T47D (cell line): Measurements from ENCODE around the gene JAGN1.
"Not testable (repeated sequence)": the region's sequence is repeated elsewhere in the genome, so short reads cannot be mapped to it uniquely, and the experiment has no call there.

Experiments
- DNase-seq, 2 experiments: peaks; one replicate each; pipeline versions ENCODE4 v3.0.0 to v3.0.0-alpha.2; 2011 to 2012; ENCODE audit warnings: low read depth in 1 of 2, low spot score in 1 of 2
- JUND ChIP-seq: IDR thresholded peaks from 2 replicates; pipeline ENCODE4 v1.6.1; 2012; ENCODE audit warnings: low read depth
- in situ Hi-C: cut with HindIII; loops from 2 replicates; pipeline ENCODE4 v1.10.0; 2016; ENCODE audit warnings: low sequenced_read_pairs, low pct_unique_long_range_greater_than_20kb

The JAGN1 gene

DNA sequence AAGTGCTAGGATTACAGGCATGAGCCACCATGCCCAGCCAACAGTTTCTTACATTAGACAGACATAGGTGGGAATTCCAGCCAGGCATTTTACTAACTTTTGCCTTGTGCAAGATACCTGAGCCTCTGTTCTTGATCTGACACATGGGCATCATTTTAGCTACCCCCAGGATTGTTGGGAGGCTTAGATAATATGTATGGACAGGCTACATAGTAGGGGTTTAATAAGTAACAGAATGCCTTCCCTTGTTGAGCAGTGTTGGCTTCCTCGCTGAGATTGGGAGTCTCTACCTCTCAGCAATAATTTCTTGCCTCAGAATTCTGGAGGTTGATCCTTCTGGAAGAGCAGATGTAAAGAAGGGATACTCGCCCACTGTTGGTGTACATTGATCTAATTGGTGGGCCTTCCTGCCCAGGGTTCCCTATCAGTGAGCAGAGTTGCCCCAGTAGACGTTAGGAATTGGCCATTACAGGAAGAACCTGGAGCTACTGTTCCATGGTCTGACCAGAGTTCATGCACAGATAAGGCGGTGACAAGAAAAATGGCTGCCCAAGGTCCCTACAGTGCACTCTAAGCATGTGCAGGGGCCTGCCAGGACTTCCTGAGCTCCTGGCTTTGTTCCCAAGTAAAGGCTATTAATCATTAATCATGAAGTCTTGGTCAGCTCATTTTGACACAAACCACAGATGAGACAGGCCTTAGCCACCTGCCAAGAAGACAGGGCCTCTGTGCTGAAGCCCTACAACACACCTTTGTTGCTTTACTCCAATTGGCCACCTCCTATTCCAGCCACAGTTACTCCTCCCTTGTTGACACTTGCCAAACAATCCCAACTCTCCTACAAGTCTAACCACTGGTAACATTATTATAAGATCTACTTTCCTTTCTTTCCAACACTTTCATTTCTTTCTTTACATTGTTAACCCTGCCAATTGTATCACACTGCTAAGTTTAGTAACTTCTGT lies 7.3 kb downstream of the JAGN1 start:
- DNase-seq = peak in 1 of 2 experiments; percentile 87
- TF ChIP-seq JUND = no peak
- in situ Hi-C loops = no loop called here

DNA sequence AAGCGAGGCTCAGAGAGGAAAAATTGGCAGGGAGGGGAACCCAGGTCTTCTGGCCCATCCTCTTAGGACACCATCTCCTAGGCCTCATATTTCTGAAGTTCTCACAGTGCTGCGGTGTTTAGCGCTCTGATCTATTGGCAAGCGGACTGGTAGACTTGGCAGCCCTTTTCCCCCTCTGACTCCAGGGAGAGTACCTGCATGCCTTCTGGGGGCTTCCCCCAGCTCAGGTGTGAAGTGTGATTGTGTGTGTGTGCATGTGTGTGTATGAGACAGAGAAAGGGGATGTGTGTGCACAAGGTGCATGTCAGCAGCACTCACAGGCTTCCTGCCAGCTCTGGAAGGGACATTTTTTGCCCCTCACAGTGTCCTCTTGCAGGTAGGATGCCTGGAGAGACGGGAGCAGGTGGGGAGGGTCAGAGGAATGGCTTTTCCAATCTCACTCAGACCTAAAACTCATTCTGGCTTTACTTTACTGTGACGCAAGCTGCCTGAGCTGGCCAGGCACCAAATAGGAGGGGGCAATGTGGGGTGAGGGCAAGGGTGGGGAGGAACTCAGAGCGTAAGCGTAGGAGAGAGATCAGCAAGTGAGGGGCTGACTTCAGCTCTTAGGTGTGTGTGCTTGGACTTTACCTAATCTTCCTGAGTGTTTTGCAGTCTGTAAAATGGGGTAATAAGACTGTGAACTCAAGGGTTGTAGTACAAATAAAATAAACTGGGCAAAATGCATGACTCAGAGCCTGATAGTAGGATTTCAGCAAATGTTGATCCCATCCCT lies 8.2 kb downstream of the JAGN1 start:
- TF ChIP-seq JUND = no peak
- in situ Hi-C loops = no loop called here
- DNase-seq = no peak

DNA sequence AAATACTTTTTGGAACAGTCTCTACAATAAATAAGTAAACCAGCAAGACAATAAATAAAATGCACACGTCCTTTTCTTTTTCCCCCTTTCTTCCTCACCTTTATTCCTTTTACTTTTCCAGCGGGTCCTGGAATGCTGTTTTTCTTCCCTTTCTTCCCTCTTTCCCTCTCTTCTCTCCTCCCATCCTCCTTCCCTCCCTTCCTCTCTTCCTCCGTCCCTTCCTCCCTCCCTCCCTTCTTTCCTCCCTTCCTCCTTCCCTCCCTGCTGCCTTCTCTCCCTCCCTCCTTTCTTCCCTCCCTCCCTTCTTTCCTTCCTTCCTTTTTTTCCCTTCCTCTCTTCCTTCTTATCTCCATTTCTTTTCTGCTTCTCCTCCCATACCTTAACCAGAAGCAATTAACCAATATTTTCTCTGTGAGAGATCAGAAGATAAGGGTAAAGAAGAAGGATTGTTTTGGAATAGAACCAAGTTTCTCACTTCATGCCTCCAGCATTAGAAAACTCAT lies 8.9 kb downstream of the JAGN1 start:
- in situ Hi-C loops = no loop called here
- peak; percentile 63 for TF ChIP-seq JUND
- DNase-seq = peak in 1 of 2 experiments; percentile 70

DNA sequence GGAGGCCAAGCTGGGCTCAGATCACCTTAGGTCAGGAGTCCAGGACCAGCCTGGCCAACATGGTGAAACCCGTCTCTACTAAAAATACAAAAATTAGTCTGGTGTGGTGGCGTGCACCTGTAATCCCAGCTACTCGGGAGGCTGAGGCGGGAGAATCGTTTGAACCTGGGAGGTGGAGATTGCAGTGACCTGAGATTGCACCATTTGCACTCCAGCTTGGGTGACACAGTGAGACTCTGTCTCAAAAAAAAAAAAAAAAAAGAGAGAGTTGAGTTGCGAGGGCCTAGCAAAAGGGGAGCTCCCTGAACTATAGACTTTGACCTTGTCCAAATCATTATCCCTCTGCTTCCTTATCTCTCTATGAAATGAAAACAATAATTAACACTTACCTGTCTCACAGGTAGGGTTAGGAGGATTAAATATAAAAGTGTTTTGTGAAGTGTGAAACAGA lies 10.6 kb downstream of the JAGN1 start:
- in situ Hi-C loops, DNase-seq: not testable (repeated sequence)

- no peak for DNase-seq
- no peak for TF ChIP-seq JUND
- in situ Hi-C loops = no loop called here
Observed at GRCh38 chr3:9901967-9902366, 11.6 kb downstream of the JAGN1 start.

DNA sequence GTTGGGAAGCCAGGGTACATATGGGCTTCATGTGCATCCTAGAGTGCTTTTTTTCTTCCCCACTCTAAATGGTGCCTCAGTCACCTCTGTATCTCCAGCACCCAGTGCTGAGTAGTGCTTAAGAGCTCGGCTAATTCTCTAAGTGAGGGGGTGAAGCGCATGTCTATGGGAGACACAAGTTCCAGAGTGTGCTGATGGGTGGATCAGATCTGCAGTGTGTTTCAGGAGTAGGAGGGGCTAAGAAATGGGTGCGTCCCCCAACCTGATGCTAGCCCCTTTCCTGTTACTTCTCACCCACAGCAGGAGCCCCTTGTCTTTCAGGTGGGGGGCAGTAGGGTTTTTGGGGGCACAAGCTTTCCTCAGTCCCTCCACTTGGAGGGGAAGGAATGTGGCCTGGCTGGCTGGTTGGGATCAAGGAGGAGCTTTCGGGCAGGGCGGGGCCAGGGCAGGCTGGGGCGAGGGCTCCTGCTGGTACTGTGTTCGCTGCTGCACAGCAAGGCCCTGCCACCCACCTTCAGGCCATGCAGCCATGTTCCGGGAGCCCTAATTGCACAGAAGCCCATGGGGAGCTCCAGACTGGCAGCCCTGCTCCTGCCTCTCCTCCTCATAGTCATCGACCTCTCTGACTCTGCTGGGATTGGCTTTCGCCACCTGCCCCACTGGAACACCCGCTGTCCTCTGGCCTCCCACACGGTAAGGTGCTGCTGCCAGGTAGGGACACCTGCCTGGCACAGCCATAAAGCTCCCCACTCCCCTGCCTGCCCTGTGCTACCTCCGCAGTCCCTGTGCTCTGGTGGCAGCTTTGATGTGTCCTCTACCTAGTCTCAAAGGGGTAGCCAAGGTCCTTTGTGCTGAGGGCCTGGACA lies 12.2 kb downstream of the JAGN1 start, which contains the start of gene IL17RE:
Gene IL17RE (plus strand): TSS at position 477 of the 866 bp plus-strand sequence. CDS start 85 bp downstream, at position 562.
- TF ChIP-seq JUND = no peak
- in situ Hi-C loops = no loop called here
- peak; percentile 67 for DNase-seq

- DNase-seq = no peak
- in situ Hi-C loops = no loop called here
- TF ChIP-seq JUND = no peak
Observed at GRCh38 chr3:9903238-9903624, 12.8 kb downstream of the JAGN1 start.

DNA sequence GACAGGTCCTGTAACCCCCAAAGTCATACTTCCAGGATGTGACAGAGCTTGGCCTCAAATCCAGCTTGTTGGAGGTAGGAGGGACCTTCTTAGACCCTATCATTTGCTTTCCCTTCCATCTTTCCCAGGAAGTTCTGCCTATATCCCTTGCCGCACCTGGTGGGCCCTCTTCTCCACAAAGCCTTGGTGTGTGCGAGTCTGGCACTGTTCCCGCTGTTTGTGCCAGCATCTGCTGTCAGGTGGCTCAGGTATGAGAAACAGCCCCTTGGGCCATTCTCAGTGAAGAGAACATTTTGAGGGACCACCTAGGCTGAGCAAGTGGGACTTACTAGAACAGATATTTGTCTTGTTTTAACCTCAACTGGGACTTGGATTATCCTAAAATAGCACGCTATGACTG lies 13.5 kb downstream of the JAGN1 start:
- in situ Hi-C loops = no loop called here
- no peak for TF ChIP-seq JUND
- DNase-seq = no peak

DNA sequence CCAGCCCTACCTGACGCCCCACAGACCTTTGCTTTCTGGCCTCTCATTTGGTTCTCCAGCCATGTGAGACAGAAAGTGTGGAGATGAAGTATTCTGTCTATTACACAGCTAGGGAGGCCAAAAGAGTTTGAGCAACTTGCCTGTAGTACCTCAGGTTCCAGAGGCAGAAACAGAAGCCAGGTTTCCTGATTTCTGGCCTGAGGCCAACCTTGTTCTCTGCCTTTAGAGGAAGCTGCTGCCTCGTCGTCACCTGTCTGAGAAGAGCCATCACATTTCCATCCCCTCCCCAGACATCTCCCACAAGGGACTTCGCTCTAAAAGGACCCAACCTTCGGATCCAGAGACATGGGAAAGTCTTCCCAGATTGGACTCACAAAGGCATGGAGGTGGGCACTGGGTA lies 16.1 kb downstream of the JAGN1 start:
- in situ Hi-C loops = no loop called here

GRCh38 chr3:9908286-9908685 lies 17.9 kb downstream of the JAGN1 start:
- in situ Hi-C loops = no loop called here
- no peak for TF ChIP-seq JUND
- no peak for DNase-seq

More for the DNA sequence above, 16.1 kb downstream of the JAGN1 start:
- DNase-seq = no peak
- TF ChIP-seq JUND = no peak

DNA sequence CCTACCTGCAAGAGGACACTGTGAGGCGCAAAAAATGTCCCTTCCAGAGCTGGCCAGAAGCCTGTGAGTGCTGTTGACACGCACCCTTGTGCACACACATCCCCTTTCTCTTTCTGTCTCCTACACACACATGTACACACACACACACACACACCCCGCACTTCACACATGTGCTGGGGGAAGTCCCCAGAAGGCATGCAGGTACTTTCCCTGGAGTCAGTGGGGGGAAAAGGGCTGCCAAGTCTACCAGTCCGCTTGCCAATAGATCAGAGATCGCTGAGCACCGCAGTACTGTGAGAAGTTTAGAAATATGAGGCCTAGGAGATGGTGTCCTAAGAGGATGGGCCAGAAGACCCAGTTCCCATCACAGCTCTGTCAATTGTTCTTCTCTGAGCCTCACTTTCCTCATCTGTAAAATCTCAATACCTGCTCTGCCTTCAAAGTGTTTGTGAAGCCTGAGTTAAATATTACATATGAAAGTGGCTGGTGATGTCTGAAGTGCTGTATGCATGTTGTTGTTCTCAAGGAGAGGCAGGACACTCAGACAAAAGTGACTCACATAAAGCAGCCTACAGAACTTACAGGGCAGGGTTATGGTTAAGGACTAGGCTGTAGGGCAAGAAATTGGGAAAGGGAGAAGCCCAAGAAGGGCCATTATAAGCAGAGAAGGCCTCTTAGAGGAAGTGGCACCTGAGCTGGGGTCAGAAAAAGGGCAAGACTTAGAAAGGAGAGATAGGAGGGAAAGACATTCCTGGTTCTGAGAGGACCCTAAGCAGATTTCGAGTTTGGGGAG lies 19.0 kb downstream of the JAGN1 start:
- DNase-seq = no peak
- TF ChIP-seq JUND = no peak
- in situ Hi-C loops = no loop called here
